SU-DHL-6 (cell line): ENCODE data around the gene CTCFL.

Experiments used
- H2AFZ ChIP-seq: fragments of 200-600 bp; sonication (generic); 2 replicates; pipeline ENCODE4 v1.6.1; 2014; ENCODE audit warnings: low read depth, mild to moderate bottlenecking, moderate library complexity, mixed read lengths, antibody characterized with exemption, low read length; ENCODE audit not compliant: severe bottlenecking
- H3F3A ChIP-seq: fragments of 200-600 bp; shearing (Covaris generic); 2 replicates; pipeline ENCODE4 v1.6.0; 2016; ENCODE audit warnings: antibody characterized with exemption, mild to moderate bottlenecking; ENCODE audit not compliant: insufficient read depth
- H3K27ac ChIP-seq: fragments of 200-600 bp; sonication (generic); 2 replicates; pipeline ENCODE4 v1.5.1; 2016; ENCODE audit warnings: low read depth, mild to moderate bottlenecking, low read length, moderate library complexity, mixed read lengths
- H3K27me3 ChIP-seq: fragments of 200-600 bp; sonication (generic), shearing (Covaris generic); 2 replicates; pipeline ENCODE4 v1.6.0; 2014; ENCODE audit warnings: mild to moderate bottlenecking, low read length
- H3K36me3 ChIP-seq: fragments of 200-600 bp; sonication (generic); 2 replicates; pipeline ENCODE4 v1.6.1; 2014; ENCODE audit warnings: mild to moderate bottlenecking, low read length, mixed read lengths
- H3K4me2 ChIP-seq: fragments of 300-600, 200-600 bp; shearing (Covaris generic), sonication (generic); 2 replicates; pipeline ENCODE4 v1.6.0; 2014; ENCODE audit warnings: low read length, low read depth, mild to moderate bottlenecking; ENCODE audit not compliant: poor library complexity, severe bottlenecking
- H3K4me3 ChIP-seq: fragments of 200-600 bp; sonication (generic); 2 replicates; pipeline ENCODE4 v1.5.1; 2014; ENCODE audit warnings: antibody characterized with exemption, low read length, mild to moderate bottlenecking, mixed read lengths; ENCODE audit not compliant: insufficient read depth, poor library complexity, severe bottlenecking
- H3K79me2 ChIP-seq: fragments of 200-600 bp; sonication (generic); 2 replicates; pipeline ENCODE4 v1.6.1; 2014; ENCODE audit warnings: mild to moderate bottlenecking, low read length, moderate library complexity; ENCODE audit not compliant: insufficient read depth
- H3K9ac ChIP-seq: fragments of 200-600 bp; sonication (generic); 2 replicates; pipeline ENCODE4 v1.7.0; 2014; ENCODE audit warnings: mild to moderate bottlenecking, low read length
- H3K9me2 ChIP-seq: fragments of 200-600 bp; sonication (generic); replicated peaks from 2 replicates; pipeline ENCODE4 v1.6.1; 2014; ENCODE audit warnings: low read length; ENCODE audit not compliant: insufficient read depth
- H3K9me3 ChIP-seq: fragments of 200-600 bp; sonication (generic); 2 replicates; pipeline ENCODE4 v1.6.1; 2014; ENCODE audit warnings: low read length, mixed read lengths; ENCODE audit not compliant: insufficient read depth
- H4K20me1 ChIP-seq: fragments of 200-600 bp; sonication (generic); 2 replicates; pipeline ENCODE4 v1.6.1; 2014; ENCODE audit warnings: low read depth, mild to moderate bottlenecking, antibody characterized with exemption, low read length, moderate library complexity, mixed read lengths
- EZH2phosphoT487 ChIP-seq: fragments of 200-600 bp; sonication (generic), shearing (Covaris generic); conservative IDR thresholded peaks from 2 replicates; pipeline ENCODE4 v1.6.1; 2018; ENCODE audit warnings: mild to moderate bottlenecking, antibody characterized with exemption, low read length, moderate library complexity, mixed read lengths
- TF ChIP-seq, protein P1 (sequence below): fragments of 200-600 bp; sonication (generic); IDR thresholded peaks from one replicate; pipeline ENCODE4 v1.5.1; 2017; ENCODE audit warnings: antibody characterized with exemption, mild to moderate bottlenecking, low read length, moderate library complexity; ENCODE audit not compliant: insufficient read depth, poor library complexity, severe bottlenecking

The CTCFL gene

GRCh38 chr20:57484772-57485171 is 40.2 kb downstream of the CTCFL start:
- H3F3A ChIP-seq, result peaks cover 17% of the 10 kb centered on the region
- H3K79me2 ChIP-seq, result no peaks in the 10 kb centered on the region
- H3K4me2 ChIP-seq, result no peak overlapping the region
- no peaks in the 10 kb centered on the region for H3K9me3 ChIP-seq
- no peaks in the 10 kb centered on the region for H3K9me2 ChIP-seq
- no peaks in the 10 kb centered on the region for H3K36me3 ChIP-seq
- H4K20me1 ChIP-seq, result no peaks in the 10 kb centered on the region
- no peak overlapping the region for H2AFZ ChIP-seq
- no peak overlapping the region for H3K9ac ChIP-seq
- no peak overlapping the region for H3K4me3 ChIP-seq
- no peak overlapping the region for H3K27ac ChIP-seq
- TF ChIP-seq, protein P1, sequence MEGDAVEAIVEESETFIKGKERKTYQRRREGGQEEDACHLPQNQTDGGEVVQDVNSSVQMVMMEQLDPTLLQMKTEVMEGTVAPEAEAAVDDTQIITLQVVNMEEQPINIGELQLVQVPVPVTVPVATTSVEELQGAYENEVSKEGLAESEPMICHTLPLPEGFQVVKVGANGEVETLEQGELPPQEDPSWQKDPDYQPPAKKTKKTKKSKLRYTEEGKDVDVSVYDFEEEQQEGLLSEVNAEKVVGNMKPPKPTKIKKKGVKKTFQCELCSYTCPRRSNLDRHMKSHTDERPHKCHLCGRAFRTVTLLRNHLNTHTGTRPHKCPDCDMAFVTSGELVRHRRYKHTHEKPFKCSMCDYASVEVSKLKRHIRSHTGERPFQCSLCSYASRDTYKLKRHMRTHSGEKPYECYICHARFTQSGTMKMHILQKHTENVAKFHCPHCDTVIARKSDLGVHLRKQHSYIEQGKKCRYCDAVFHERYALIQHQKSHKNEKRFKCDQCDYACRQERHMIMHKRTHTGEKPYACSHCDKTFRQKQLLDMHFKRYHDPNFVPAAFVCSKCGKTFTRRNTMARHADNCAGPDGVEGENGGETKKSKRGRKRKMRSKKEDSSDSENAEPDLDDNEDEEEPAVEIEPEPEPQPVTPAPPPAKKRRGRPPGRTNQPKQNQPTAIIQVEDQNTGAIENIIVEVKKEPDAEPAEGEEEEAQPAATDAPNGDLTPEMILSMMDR, result no peak
- no peak for TF ChIP-seq EZH2phosphoT487
- H3K27me3 ChIP-seq, result no peaks in the 10 kb centered on the region

DNA sequence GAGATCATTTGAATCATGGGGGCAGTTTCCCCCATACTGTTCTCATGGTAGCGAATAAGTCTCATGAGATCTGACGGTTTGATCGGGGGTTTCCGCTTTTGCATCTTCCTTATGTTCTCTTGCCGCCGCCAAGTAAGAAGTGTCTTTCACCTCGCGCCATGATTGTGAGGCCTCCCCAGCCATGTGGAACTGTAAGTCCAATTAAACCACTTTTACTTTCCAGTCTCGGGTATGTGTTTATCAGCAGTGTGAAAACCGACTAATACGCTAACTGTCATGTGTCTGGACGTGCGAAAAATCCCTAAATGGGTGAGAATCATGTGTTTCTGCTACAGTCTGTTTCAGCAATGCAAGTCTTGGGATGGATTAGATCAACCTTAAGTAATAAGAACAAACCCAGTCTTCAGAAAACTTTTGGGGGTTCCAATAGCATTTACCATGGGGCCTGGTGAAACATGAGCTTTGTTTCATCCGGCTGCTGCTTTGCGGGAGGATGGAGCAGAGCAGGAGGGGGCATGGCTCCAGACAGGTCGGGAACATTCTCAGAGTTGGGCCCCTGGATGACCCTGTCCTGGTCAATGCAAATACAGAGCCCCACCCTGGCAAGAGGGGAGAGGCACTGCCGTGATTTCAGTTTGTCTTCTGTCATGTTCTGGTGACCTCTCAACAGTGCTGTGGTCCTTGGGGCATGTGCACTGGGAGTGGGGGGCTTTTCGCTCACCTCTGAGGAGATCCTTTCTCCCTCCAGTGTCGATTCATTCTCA is 41.5 kb downstream of the CTCFL start:
- Histone ChIP-seq H3K27me3 (no peaks in the 10 kb centered on the region), H4K20me1 (no peaks in the 10 kb centered on the region), H3K79me2 (no peaks in the 10 kb centered on the region), H2AFZ (no peak overlapping the region), H3K4me2 (no peak overlapping the region), H3K9me3 (no peaks in the 10 kb centered on the region), H3K27ac (no peak overlapping the region), H3F3A (peaks cover 20% of the 10 kb centered on the region), H3K9me2 (no peaks in the 10 kb centered on the region), H3K36me3 (no peaks in the 10 kb centered on the region), H3K9ac (no peak overlapping the region), H3K4me3 (no peak overlapping the region)
- TF ChIP-seq EZH2phosphoT487, result no peak
- TF ChIP-seq, protein P1, result no peak

- Histone ChIP-seq H2AFZ (no peak overlapping the region), H3K27ac (no peak overlapping the region), H3K9me2 (no peaks in the 10 kb centered on the region), H3K4me3 (no peak overlapping the region), H4K20me1 (no peaks in the 10 kb centered on the region), H3K79me2 (no peaks in the 10 kb centered on the region), H3F3A (peaks cover 20% of the 10 kb centered on the region), H3K36me3 (no peaks in the 10 kb centered on the region), H3K9ac (no peak overlapping the region), H3K9me3 (no peaks in the 10 kb centered on the region), H3K4me2 (no peak overlapping the region), H3K27me3 (no peaks in the 10 kb centered on the region)
- TF ChIP-seq EZH2phosphoT487, result no peak
- TF ChIP-seq, protein P1, result no peak
Observed at GRCh38 chr20:57482796-57483195, 42.1 kb downstream of the CTCFL start.
